PC-9 (cell line): ENCODE data around the gene ATP1B1. TPM values are rescaled to one million over a fixed set of nuclear protein-coding genes. Genes with fewer than 3 reads are reported as not detected.

Experiments used
- BruUV-seq: library from RNA; stranded (reverse); fragments of 400-500 nt; replicated peaks from 2 replicates; lab custom pipeline; 2021; lab: Mats Ljungman, UMichigan
- CTCF ChIA-PET: fragments of 300-600 bp; sonication (Branson Sonifier 250); formaldehyde crosslinking; loops from one replicate; lab custom pipeline; 2022; ENCODE audit warnings: antibody characterized with exemption; lab: Charles Lee
- POLR2A ChIA-PET: fragments of 300-600 bp; sonication (Branson Sonifier 250); formaldehyde crosslinking; loops from one replicate; lab custom pipeline; 2022; ENCODE audit warnings: antibody characterized with exemption; ENCODE audit not compliant: unreplicated experiment; lab: Charles Lee
- DNase-seq, 2 experiments: peaks; one replicate each; pipeline versions ENCODE4 v3.0.0 to v3.0.0-alpha.2; 2015 to 2022; ENCODE audit warnings: mixed read lengths in 1 of 2
- H2AFZ ChIP-seq: fragments of 200-600 bp; sonication (generic); 2 replicates; pipeline ENCODE4 v1.8.1; 2017; ENCODE audit warnings: antibody characterized with exemption
- H3F3A ChIP-seq: fragments of 200-600 bp; sonication (generic); 2 replicates; pipeline ENCODE4 v1.8.1; 2017; ENCODE audit warnings: antibody characterized with exemption, mild to moderate bottlenecking, low read depth; ENCODE audit not compliant: insufficient read depth
- H3K27ac ChIP-seq: fragments of 200-600 bp; sonication (generic); 2 replicates; pipeline ENCODE4 v1.6.1; 2016; ENCODE audit warnings: mixed run types
- H3K27me3 ChIP-seq: fragments of 200-600 bp; sonication (generic); 2 replicates; pipeline ENCODE4 v1.6.1; 2016; ENCODE audit warnings: low read depth, mixed run types; ENCODE audit not compliant: insufficient read depth
- H3K36me3 ChIP-seq: fragments of 200-600 bp; sonication (generic); 2 replicates; pipeline ENCODE4 v1.6.1; 2016; ENCODE audit warnings: low read depth, mixed run types
- H3K4me1 ChIP-seq: fragments of 200-600 bp; sonication (generic); replicated peaks from 2 replicates; pipeline ENCODE4 v1.6.1; 2016; ENCODE audit warnings: mixed run types; ENCODE audit not compliant: insufficient read depth
- H3K4me2 ChIP-seq: fragments of 200-600 bp; sonication (generic); 2 replicates; pipeline ENCODE4 v1.6.1; 2017; ENCODE audit warnings: mixed run types
- H3K4me3 ChIP-seq: fragments of 200-600 bp; sonication (generic); 2 replicates; pipeline ENCODE4 v1.6.1; 2016; ENCODE audit warnings: mixed run types
- H3K79me2 ChIP-seq: fragments of 200-600 bp; sonication (generic); 2 replicates; pipeline ENCODE4 v1.6.1; 2017; ENCODE audit warnings: low read depth, mixed run types
- H3K9me2 ChIP-seq: fragments of 200-600 bp; sonication (generic); 2 replicates; pipeline ENCODE4 v1.8.1; 2017; ENCODE audit warnings: mild to moderate bottlenecking; ENCODE audit not compliant: insufficient read depth
- H3K9me3 ChIP-seq: fragments of 200-600 bp; sonication (generic); 2 replicates; pipeline ENCODE4 v1.8.1; 2016; ENCODE audit warnings: low read depth; ENCODE audit not compliant: insufficient read depth
- H4K20me1 ChIP-seq: fragments of 200-600 bp; sonication (generic); 2 replicates; pipeline ENCODE4 v1.8.1; 2017; ENCODE audit not compliant: insufficient read depth
- EZH2 ChIP-seq: fragments of 200-600 bp; sonication (generic); IDR thresholded peaks from 2 replicates; pipeline ENCODE4 v1.8.0; 2017; ENCODE audit warnings: antibody characterized with exemption, low read depth
- intact Hi-C: fragments of 100-400 bp; cut with micrococcal nuclease; formaldehyde crosslinking; loops from one replicate; pipeline ENCODE4 v1.10.0; 2022; ENCODE audit not compliant: unreplicated experiment
- total RNA-seq: library from RNA; stranded (reverse); gene quantifications from 2 replicates; pipeline ENCODE4 v1.2.3, GENCODE V29; 2021
- TF ChIP-seq, protein P1 (sequence below): fragments of 200-600 bp; sonication (generic); conservative IDR thresholded peaks from 2 replicates; pipeline ENCODE4 v1.6.1; 2017; ENCODE audit warnings: mixed run types, antibody characterized with exemption, mild to moderate bottlenecking, moderate library complexity

Gene ATP1B1
- total RNA-seq, 1 experiment from 2014 or later: 110 TPM

DNA sequence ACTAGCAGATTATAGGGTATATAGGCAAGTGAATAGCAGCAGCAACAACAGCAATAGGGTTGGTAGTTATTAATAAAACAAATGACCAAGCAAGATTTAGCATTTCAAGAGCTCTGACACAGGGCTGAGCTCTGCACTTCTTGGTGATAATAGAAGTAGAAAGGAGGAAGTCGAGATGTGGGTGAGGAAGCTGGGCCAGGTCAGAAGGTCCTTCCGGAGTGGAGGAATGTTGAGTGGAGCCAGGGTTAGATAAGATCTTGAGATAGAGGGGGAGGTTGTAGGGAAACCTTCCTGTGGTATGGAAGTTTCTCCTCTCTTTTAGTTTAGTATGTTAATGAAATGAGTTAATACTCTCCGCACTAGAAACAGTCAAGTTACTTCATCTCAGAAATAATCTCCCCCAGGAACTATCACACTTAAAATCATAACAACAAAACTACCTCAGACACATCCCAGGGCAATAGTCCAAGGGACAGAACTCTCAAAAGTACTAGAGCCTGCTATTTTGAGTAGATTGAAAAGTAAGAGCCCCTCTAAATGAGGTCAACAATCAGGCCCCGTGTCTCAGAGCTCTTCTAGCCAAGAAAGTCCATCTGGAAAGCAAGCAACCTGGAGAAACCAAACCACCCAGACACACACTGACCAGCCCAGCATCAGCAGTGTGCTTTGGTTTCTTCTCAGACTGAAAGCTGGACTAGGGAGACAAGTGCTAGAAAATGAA, 45.4 kb upstream of the ATP1B1 start:
- intact Hi-C loops: loop anchor here (1.0 to 5.0 kb wide), 4 partner anchors 44 to 459 kb away; no protein-coding TSS in a partner anchor
- Histone ChIP-seq H2AFZ (peak overlapping the region; percentile 58; the same call in 1 of the 2 replicates), H3K27ac (peak overlapping the region; percentile 92), H3K36me3 (no peaks in the 10 kb centered on the region), H3K27me3 (no peaks in the 10 kb centered on the region), H3K79me2 (no peaks in the 10 kb centered on the region), H3K4me2 (peak overlapping the region; percentile 73), H3K4me1 (peaks cover 49% of the 10 kb centered on the region), H4K20me1 (no peaks in the 10 kb centered on the region), H3K9me2 (no peaks in the 10 kb centered on the region), H3F3A (peaks cover 43% of the 10 kb centered on the region), H3K4me3 (peak overlapping the region; percentile 27; the same call in 1 of the 2 replicates), H3K9me3 (peaks cover 4% of the 10 kb centered on the region; the same call in 1 of the 2 replicates)
- CTCF ChIA-PET: no interaction called here
- TF ChIP-seq EZH2: no peak
- TF ChIP-seq, protein P1, sequence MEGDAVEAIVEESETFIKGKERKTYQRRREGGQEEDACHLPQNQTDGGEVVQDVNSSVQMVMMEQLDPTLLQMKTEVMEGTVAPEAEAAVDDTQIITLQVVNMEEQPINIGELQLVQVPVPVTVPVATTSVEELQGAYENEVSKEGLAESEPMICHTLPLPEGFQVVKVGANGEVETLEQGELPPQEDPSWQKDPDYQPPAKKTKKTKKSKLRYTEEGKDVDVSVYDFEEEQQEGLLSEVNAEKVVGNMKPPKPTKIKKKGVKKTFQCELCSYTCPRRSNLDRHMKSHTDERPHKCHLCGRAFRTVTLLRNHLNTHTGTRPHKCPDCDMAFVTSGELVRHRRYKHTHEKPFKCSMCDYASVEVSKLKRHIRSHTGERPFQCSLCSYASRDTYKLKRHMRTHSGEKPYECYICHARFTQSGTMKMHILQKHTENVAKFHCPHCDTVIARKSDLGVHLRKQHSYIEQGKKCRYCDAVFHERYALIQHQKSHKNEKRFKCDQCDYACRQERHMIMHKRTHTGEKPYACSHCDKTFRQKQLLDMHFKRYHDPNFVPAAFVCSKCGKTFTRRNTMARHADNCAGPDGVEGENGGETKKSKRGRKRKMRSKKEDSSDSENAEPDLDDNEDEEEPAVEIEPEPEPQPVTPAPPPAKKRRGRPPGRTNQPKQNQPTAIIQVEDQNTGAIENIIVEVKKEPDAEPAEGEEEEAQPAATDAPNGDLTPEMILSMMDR: no peak
- POLR2A ChIA-PET: interaction anchor here (0.6 to 1.2 kb wide), 4 partner anchors 15 to 288 kb away, joined by 3 to 16 read pairs (median 6); no protein-coding TSS in a partner anchor
- BruUV-seq: no TSS peak
- peak in 1 of 2 experiments; percentile 81 for DNase-seq

DNA sequence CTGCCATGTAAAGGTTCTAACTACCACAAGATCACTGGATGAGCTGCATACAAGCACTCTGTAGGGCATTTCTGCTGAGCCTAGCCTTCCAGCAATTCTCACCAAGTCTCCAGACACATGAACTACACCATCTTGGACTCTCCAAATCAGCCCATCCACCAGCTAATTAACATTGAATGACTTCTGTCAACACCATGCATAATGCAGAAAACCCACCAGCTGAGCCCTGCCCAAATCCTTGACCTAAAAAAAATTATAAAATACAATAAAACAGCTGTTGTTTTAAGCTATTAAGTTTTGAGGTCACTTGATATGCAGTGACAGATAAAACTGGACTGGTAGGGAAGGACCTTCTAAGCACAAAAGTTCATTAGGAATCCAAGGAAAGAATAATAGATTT, 44.3 kb upstream of the ATP1B1 start:
- ChIA-PET CTCF (no interaction called here), POLR2A (no interaction called here)
- Histone ChIP-seq H4K20me1 (no peaks in the 10 kb centered on the region), H3K36me3 (no peaks in the 10 kb centered on the region), H3K9me2 (no peaks in the 10 kb centered on the region), H3K9me3 (peaks cover 4% of the 10 kb centered on the region; the same call in 1 of the 2 replicates), H3K79me2 (no peaks in the 10 kb centered on the region), H2AFZ (0 out of 2 replicates have a peak overlapping the region, but pooled peaks have one; percentile 30), H3K4me3 (no peak overlapping the region), H3K4me2 (peak overlapping the region; percentile 73), H3K4me1 (peaks cover 49% of the 10 kb centered on the region), H3K27me3 (no peaks in the 10 kb centered on the region), H3K27ac (peak overlapping the region; percentile 92), H3F3A (peaks cover 43% of the 10 kb centered on the region)
- intact Hi-C loops: loop anchor here (5.0 kb wide), 2 partner anchors 440 to 460 kb away; no protein-coding TSS in a partner anchor
- no peak for DNase-seq
- no TSS peak for BruUV-seq
- TF ChIP-seq, protein P1: no peak
- TF ChIP-seq EZH2: no peak

DNA sequence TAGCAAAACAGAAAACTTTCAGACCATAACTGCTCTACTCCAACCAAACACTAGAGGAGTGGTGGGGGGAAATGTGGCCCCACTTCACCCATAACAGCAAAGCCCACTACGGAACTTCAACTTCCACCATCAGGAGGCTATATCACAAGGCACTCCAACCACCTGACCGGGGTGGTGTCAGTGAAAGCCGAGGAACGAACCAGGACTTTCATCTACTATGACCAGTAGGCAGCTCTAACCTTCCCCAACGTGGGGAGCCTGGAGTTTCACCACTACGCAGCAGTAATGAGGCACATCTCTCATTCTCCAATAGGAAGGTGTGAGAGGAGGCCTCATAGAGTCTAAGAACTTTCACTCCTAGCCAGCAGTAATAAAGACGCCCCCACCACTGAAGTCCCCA, 42.4 kb upstream of the ATP1B1 start:
- Histone ChIP-seq H4K20me1 (no peaks in the 10 kb centered on the region), H3K4me2 (no peak overlapping the region), H3K4me1 (peaks cover 38% of the 10 kb centered on the region), H3K27me3 (no peaks in the 10 kb centered on the region), H3K79me2 (no peaks in the 10 kb centered on the region), H3K9me2 (no peaks in the 10 kb centered on the region), H3K36me3 (no peaks in the 10 kb centered on the region), H2AFZ (no peak overlapping the region), H3F3A (peaks cover 32% of the 10 kb centered on the region), H3K9me3 (peaks cover 4% of the 10 kb centered on the region; the same call in 1 of the 2 replicates), H3K27ac (no peak overlapping the region), H3K4me3 (no peak overlapping the region)
- ChIA-PET CTCF (no interaction called here), POLR2A (interaction anchor here (0.7 kb wide), 1 partner anchor 307 kb away, joined by 3 read pairs; no protein-coding TSS in a partner anchor)
- no peak for DNase-seq
- intact Hi-C loops: loop anchor here (5.0 kb wide), 2 partner anchors 442 to 462 kb away; no protein-coding TSS in a partner anchor
- no peak for TF ChIP-seq EZH2
- TF ChIP-seq, protein P1: no peak
- no TSS peak for BruUV-seq
